K562 (cell line): Measurements from ENCODE around the gene MUSK.

Experiments used
- CTCF ChIP-seq, 3 experiments: IDR thresholded peaks in 2 of 3; conservative IDR thresholded peaks in 1 of 3; 2 replicates each; pipeline ENCODE4 v1.5.1; 2011 to 2012; ENCODE audit warnings: low read length in 3 of 3, mild to moderate bottlenecking in 3 of 3, control low read depth in 2 of 3, improper control_type of control experiment in 1 of 3, inconsistent platforms in 1 of 3, low read depth in 1 of 3, mixed read lengths in 1 of 3, moderate library complexity in 1 of 3; ENCODE audit not compliant: insufficient read depth in 2 of 3
- FIP1L1 ChIP-seq: fragments of 200-400 bp; formaldehyde crosslinking; IDR thresholded peaks from 2 replicates; pipeline ENCODE4 v1.6.1; 2018; ENCODE audit warnings: mild to moderate bottlenecking, low read depth, low read length; ENCODE audit not compliant: poor library complexity, severe bottlenecking
- POLR2AphosphoS5 ChIP-seq: IDR thresholded peaks from 2 replicates; pipeline ENCODE4 v1.6.1; 2011; ENCODE audit warnings: mild to moderate bottlenecking, low read depth, low read length, moderate library complexity; ENCODE audit not compliant: control insufficient read depth, insufficient read depth

GRCh38 chr9:110745676-110746075, 77.1 kb downstream of the MUSK start:
- TF ChIP-seq CTCF (IDR thresholded peaks at IDR 0.05 in 2 of 3, conservative IDR thresholded peaks at IDR 0.05 in 1 of 3; ENCODE audit: insufficient read depth in 2 of 3, low read depth in 1 of 3, low read length in 3 of 3) (no peak), FIP1L1 (no peak), POLR2AphosphoS5 (no peak)
